ENCODE results near the gene RASGEF1B.

GRCh38 chr4:81447566-81448229 lies 24.0 kb downstream of the RASGEF1B start:
- TF ChIP-seq EZH2 (IDR thresholded peaks at IDR 0.05; ENCODE audit: borderline replicate concordance, low read length) (no peak), CTCF (conservative IDR thresholded peaks at IDR 0.05 in 1 of 2, IDR thresholded peaks at IDR 0.05 in 1 of 2; ENCODE audit: extremely low read depth in 1 of 2, insufficient read depth in 1 of 2, low read depth in 1 of 2, low read length in 2 of 2) (no peak)

Data from mammary epithelial cell (primary cell).